GDM1 (cell line): ENCODE measurements around the gene PER1.

ENCODE experiments used
- DNase-seq: peaks from one replicate; lab custom pipeline; 2025; lab: John Stamatoyannopoulos, UW

Gene PER1

DNA sequence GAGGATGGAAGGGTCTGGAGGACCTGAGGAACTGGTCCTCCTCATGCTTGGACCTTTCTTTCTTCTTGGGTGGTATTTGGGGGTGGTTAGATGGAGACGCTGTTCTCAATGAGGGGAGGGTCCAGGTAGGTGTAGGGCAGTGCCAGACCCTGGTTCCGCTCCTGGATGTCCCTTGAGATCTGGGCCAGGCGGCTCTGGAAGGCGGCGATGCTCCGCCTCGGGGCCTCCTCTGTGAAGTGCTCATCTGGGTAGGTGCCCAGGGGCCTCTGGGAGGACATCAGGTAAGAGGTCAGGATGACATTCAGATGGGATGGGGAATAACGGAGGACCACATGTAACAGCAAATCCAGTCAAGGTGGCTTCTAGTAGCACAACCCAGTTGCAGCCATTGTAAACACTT, 55.7 kb downstream of the PER1 start:
- no peak for DNase-seq

DNA sequence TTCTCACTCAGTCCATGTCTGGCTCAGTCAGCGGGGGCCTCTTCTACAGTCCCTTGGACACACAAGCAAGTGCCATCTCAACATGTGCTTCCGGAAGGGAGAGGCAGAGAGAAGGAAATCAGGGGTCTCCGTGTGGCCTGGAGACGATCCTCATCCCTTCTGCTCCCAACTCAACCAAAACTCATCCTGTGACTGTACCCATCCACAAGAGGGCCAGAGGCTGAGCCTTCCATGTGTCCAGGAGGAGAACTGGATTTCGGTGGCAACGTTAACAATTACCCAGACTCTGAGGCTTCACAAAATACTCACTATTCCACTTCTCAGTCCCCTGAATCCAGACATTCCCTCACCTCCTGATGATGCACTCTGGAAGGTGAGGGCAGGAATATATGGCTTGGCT, 56.8 kb downstream of the PER1 start:
- no peak for DNase-seq

- DNase-seq, result no peak
Observed at GRCh38 chr17:8091033-8091687, 61.0 kb downstream of the PER1 start.
